ENCODE data around the gene BCL7B. TPM values are rescaled to one million over a fixed set of nuclear protein-coding genes. Genes with fewer than 3 reads are reported as not detected.

Gene BCL7B
- total RNA-seq, 1 experiment from 2014 or later = 37.2 TPM

DNA sequence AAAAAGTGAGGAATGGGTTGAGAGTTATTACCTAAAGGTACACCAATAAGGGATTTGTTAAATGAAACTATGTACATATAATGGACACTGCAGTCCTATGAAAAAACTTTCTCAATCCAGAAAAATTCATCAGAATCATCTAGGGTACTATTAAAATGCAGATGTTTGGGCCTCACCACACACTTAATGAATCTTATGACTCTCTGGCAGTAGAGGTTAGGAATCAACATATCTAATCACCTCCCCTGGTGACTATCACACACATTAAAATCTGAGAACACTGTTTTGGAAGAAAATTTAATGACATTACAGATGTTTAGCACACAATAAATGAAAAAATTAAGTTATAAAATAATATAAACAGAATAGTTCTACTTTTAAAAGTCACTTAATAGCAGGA, 67.5 kb downstream of the BCL7B start:
- H2AFZ ChIP-seq (ENCODE audit: low read length) = no peak overlapping the region
- H3K27me3 ChIP-seq (ENCODE audit: low read length) = no peaks in the 10 kb centered on the region
- no peaks in the 10 kb centered on the region for H3K9me3 ChIP-seq (ENCODE audit: low read length)
- no peak overlapping the region for H3K9ac ChIP-seq (ENCODE audit: low read length)
- H3K4me2 ChIP-seq (ENCODE audit: low read depth, low read length, poor library complexity, severe bottlenecking) = no peak overlapping the region
- no peak overlapping the region for H3K27ac ChIP-seq (ENCODE audit: low read length)
- H3K4me1 ChIP-seq (ENCODE audit: low read length) = no peaks in the 10 kb centered on the region
- peaks cover 65% of the 10 kb centered on the region; the same call in 1 of the 2 replicates for H3K36me3 ChIP-seq (ENCODE audit: insufficient read depth, low read length)
- peaks cover 7% of the 10 kb centered on the region; the same call in 1 of the 2 replicates for H4K20me1 ChIP-seq (ENCODE audit: insufficient read depth, low read depth, low read length)
- no peaks in the 10 kb centered on the region for H3K9me2 ChIP-seq (replicated peaks; ENCODE audit: insufficient read depth, low read length)
- no peak overlapping the region for H3K4me3 ChIP-seq (ENCODE audit: low read length)
- H3K79me2 ChIP-seq (ENCODE audit: low read length) = peaks cover 80% of the 10 kb centered on the region
- no peak for DNase-seq

DNA sequence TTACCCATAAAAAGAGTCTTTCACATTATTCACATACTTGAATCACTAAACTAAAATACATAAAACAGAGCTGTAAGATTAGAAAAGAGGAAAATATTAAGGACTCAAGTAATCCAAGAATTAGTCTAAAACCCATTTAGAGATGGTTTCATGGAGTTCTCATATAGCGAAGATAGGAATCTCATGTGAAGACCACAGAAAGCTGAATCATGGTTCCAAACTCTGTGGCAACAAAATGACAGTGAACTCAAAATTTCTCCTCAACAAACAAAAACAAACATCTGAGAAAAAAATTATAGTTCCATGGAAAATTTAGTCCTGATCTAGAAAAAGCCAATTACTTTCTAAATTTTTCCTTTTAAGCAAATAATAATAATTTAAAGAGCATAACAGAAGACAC, 70.0 kb downstream of the BCL7B start:
- Histone ChIP-seq H3K4me3 (ENCODE audit: low read length) (no peak overlapping the region), H3K9me3 (ENCODE audit: low read length) (no peaks in the 10 kb centered on the region), H3K27ac (ENCODE audit: low read length) (no peak overlapping the region), H2AFZ (ENCODE audit: low read length) (no peak overlapping the region), H3K4me2 (ENCODE audit: low read depth, low read length, poor library complexity, severe bottlenecking) (no peak overlapping the region), H3K9me2 (replicated peaks; ENCODE audit: insufficient read depth, low read length) (no peaks in the 10 kb centered on the region), H4K20me1 (ENCODE audit: insufficient read depth, low read depth, low read length) (peaks cover 7% of the 10 kb centered on the region; the same call in 1 of the 2 replicates), H3K36me3 (ENCODE audit: insufficient read depth, low read length) (peaks cover 70% of the 10 kb centered on the region), H3K9ac (ENCODE audit: low read length) (no peak overlapping the region), H3K27me3 (ENCODE audit: low read length) (no peaks in the 10 kb centered on the region), H3K79me2 (ENCODE audit: low read length) (peaks cover 84% of the 10 kb centered on the region), H3K4me1 (ENCODE audit: low read length) (no peaks in the 10 kb centered on the region)
- DNase-seq = no peak

Small RNA genes within 50 kb of the gene (small RNA-seq; reads per million reads assigned to genes)
- gene RNU6-1198P = not detected

Other genes starting within 250 kb of the BCL7B start
- gene NSUN5, start 248.9 kb downstream of the BCL7B start, total RNA-seq (2014; rRNA removed; shearing (Covaris generic); ENCODE audit: low replicate concordance) = 31.6 and 39.4 TPM in 2 replicates
- not detected in 2 replicates for gene TRIM50, start 229.6 kb downstream of the BCL7B start, total RNA-seq (2014; rRNA removed; shearing (Covaris generic); ENCODE audit: low replicate concordance)
- not detected in 2 replicates for gene FKBP6, start 229.5 kb downstream of the BCL7B start, total RNA-seq (2014; rRNA removed; shearing (Covaris generic); ENCODE audit: low replicate concordance)
- gene FZD9, start 123.9 kb downstream of the BCL7B start, total RNA-seq (2014; rRNA removed; shearing (Covaris generic); ENCODE audit: low replicate concordance) = not detected in 2 replicates
- 49.0 and 51.2 TPM in 2 replicates for gene BAZ1B, start 35.4 kb downstream of the BCL7B start, total RNA-seq (2014; rRNA removed; shearing (Covaris generic); ENCODE audit: low replicate concordance)
- 27.5 and 43.4 TPM in 2 replicates for gene TBL2, start 20.9 kb upstream of the BCL7B start, total RNA-seq (2014; rRNA removed; shearing (Covaris generic); ENCODE audit: low replicate concordance)
- gene MLXIPL, start 66.8 kb upstream of the BCL7B start, total RNA-seq (2014; rRNA removed; shearing (Covaris generic); ENCODE audit: low replicate concordance) = not detected in 2 replicates
- gene VPS37D, start 110.1 kb upstream of the BCL7B start, total RNA-seq (2014; rRNA removed; shearing (Covaris generic); ENCODE audit: low replicate concordance) = not detected in 2 replicates
- 1.3 and 6.1 TPM in 2 replicates for gene DNAJC30, start 125.8 kb upstream of the BCL7B start, total RNA-seq (2014; rRNA removed; shearing (Covaris generic); ENCODE audit: low replicate concordance)
- 41.9 and 85.9 TPM in 2 replicates for gene BUD23, start 125.9 kb upstream of the BCL7B start, total RNA-seq (2014; rRNA removed; shearing (Covaris generic); ENCODE audit: low replicate concordance)
- 3.7 and 5.5 TPM in 2 replicates for gene STX1A, start 162.0 kb upstream of the BCL7B start, total RNA-seq (2014; rRNA removed; shearing (Covaris generic); ENCODE audit: low replicate concordance)
- 14.3 and 18.3 TPM in 2 replicates for gene ABHD11, start 181.1 kb upstream of the BCL7B start, total RNA-seq (2014; rRNA removed; shearing (Covaris generic); ENCODE audit: low replicate concordance)
- not detected in 2 replicates for gene CLDN3, start 212.6 kb upstream of the BCL7B start, total RNA-seq (2014; rRNA removed; shearing (Covaris generic); ENCODE audit: low replicate concordance)